HG03060 (cell line): ENCODE data around the gene SLC43A1.

Experiments
- ATAC-seq: cut with Tn5 transposase; IDR thresholded peaks from one replicate; pipeline ENCODE4 v1.9.1; 2021; ENCODE audit warnings: low read depth, moderate number of reproducible peaks; ENCODE audit not compliant: unreplicated experiment

Gene SLC43A1

DNA sequence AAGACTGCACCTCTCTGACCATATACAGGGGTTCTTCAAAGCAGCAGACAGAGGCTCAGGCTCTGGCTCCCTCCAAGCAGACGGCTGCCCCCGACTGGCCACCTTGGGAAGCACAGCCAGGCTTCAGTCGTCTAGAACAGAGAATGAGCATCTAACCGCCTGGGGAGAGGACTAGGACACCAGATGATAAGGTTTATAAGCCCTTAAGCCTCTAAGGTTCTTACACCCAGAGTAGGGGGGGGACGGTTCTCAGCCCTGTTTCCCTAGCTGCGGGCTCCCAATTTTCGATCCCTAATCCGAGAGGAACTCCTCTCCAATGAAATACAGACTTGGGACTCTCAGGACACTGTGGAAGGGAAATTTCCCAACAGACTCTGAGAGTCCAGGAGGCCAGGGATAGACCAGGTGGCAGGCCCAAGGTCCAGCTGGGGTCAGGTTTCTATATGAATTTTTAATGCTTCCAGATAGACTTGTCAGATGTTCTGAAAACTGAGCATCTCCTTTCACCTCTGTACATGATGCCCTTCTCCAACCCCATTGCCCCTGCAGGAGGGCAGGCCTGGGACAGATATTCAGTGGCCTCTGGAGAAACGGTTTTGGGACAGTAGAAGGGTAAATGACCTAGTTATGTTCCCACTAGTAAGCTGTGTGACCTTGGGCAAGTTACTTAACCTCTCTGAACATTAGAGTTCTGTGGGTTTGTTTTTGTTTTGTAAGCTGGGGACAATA is 34.9 kb downstream of the SLC43A1 start:
- ATAC-seq: no peak

GRCh38 chr11:57479911-57480310 is 35.6 kb downstream of the SLC43A1 start:
- ATAC-seq: no peak

DNA sequence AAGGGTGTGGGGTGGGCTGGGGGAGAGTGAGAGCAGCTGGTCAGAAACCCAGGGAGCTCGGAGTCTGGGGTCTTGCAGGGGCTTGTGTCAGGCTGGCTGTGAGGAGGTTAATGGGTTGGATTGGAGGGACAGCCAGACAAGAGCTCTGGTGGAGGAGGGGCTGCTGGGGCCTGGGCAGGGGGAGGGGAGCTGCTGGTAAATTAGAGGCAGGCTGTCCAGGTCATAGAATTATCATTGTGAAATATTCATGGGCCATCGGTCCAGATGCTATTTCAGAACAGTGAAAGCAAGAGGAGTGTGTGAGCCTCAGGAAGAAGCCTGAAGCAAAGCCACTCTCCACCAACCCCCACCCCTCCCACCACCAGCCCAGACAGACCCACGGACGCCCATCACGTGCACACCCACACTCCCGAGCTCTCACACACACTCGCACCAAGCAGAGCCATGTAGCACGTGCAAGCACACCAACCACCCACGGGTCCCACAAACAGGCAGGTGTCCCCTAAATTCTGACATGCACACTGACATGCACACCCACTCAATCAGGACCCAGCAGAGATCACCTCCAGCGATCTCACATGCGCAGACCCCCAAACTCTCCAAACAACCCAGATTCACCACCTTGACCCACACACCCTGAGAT is 36.4 kb downstream of the SLC43A1 start:
- no peak for ATAC-seq

GRCh38 chr11:57477507-57478189 is 37.9 kb downstream of the SLC43A1 start:
- ATAC-seq: no peak

- no peak for ATAC-seq
These were observed 38.6 kb downstream of the SLC43A1 start for GRCh38 chr11:57476757-57477506.

DNA sequence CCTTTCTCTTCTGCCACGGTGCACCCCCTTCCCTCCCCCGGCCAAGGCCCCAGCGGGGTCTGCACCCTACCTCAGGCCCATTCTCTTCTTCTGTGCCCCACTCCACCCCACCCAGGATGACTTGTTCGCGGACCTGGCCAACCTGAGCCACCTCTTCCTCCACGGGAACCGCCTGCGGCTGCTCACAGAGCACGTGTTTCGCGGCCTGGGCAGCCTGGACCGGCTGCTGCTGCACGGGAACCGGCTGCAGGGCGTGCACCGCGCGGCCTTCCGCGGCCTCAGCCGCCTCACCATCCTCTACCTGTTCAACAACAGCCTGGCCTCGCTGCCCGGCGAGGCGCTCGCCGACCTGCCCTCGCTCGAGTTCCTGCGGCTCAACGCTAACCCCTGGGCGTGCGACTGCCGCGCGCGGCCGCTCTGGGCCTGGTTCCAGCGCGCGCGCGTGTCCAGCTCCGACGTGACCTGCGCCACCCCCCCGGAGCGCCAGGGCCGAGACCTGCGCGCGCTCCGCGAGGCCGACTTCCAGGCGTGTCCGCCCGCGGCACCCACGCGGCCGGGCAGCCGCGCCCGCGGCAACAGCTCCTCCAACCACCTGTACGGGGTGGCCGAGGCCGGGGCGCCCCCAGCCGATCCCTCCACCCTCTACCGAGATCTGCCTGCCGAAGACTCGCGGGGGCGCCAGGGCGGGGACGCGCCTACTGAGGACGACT is 39.3 kb downstream of the SLC43A1 start:
- ATAC-seq: no peak

DNA sequence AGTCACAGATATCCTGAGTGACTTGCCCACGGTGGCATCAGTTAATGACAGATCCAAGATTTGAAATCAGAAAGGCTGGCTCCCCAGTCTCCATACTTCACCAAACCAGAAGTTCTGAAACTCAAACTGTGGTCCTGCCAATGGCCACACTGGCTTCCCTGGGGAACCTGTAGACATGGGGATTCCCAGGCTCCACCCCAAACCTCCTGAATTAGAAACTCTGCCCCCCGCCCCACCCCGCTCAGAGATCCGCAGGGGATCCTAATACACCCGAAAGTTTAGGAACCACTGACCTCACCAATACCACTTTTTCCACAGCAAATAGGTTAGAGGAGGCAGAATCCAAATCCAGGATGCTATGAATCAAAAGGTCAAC is 39.8 kb downstream of the SLC43A1 start:
- no peak for ATAC-seq

GRCh38 chr11:57475191-57475590 is 40.3 kb downstream of the SLC43A1 start:
- no peak for ATAC-seq

- no peak for ATAC-seq
These were observed 40.7 kb downstream of the SLC43A1 start for GRCh38 chr11:57474803-57475115.

DNA sequence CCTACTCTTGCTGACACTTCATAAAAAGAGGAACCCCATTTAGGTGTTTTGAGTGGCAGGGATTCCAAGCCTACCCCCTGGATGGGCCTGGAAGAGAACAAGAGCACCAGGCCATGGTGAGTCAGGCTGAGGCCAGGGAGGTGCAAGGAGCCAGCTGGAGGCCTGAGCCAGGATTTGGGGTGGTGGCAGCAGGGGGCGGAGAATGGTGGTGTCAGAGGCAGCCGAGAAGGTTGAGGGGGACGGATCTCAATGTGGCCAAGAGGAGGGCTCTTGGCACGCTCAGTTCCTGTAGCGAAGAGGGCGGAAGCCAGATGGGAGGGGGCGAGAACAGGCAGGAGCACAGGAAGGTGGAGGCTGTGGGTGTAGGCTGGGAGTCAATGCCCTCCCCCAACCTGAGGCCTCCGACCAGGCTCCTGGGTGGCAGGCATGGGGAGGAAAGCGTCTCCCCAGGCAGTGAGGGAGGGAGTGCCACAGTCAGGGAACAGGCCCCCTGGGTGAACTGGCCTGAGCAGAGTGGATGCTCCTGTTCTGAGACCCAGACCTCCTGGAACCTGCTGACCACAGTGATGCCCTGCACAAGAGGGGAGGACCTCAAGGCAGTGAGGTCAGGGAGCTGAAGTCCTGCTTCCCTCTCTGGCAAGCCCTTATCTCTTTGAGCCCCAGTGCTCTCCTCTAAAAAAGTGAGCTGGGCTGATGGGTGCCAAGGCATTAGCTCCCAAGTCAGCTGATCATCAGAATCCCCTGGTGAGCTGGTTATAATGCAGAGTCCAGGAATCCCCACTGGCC is 41.3 kb downstream of the SLC43A1 start:
- ATAC-seq: no peak

DNA sequence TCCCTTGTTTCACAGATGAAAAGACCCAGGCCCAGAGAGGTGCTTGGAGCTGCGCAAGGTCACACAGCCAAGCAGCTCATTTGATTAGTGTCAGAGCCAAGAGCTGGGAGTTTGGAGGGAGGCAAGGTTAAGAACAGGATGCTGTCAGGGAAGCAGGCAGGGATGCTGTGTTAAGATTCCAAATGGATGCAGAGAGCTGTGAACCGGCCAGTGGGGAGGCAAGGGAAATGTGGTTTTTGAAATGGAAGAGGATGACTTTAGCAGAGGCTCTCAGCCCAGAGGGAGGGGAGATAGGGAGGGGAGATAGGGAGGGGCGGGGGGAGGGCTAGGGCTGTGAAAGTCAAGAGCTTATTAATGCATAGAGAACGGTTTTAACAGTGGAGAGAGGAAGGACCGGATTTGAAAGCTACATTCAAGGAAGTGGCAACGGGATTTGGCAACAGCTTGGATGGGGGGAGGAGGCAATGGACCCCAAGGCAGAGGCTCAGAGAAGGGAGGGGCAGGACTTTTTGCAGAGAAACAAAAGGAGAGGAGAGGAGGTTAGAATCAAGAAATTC is 42.1 kb downstream of the SLC43A1 start:
- ATAC-seq: no peak

- no peak for ATAC-seq
These were observed 44.0 kb downstream of the SLC43A1 start for GRCh38 chr11:57471496-57471895.

DNA sequence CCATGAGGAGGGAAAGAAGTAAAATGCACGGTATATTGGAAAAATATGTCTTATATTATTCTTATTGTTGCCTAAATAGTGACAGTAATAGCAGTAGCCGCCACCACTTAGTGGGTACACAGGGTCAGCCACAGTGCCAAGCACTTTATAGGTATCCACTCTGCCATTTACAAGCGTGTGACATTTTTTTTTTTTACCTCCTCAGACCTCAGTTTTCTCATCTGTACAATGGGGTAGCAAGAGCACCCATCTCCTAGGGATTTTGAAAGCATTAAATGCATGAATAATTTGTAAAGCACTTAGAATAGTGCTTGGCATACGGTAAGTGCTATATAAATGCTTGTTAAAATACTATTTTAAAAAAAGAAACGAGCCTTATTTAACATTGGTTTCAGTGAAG is 46.2 kb downstream of the SLC43A1 start:
- ATAC-seq: no peak

- ATAC-seq: no peak
These were observed 47.2 kb downstream of the SLC43A1 start for GRCh38 chr11:57468276-57468675.

- no peak for ATAC-seq
These were observed 47.9 kb downstream of the SLC43A1 start for GRCh38 chr11:57467508-57468157.

- no peak for ATAC-seq
These were observed 48.8 kb downstream of the SLC43A1 start for GRCh38 chr11:57466680-57467079.

GRCh38 chr11:57464539-57465181 is 50.8 kb downstream of the SLC43A1 start:
- ATAC-seq: no peak

DNA sequence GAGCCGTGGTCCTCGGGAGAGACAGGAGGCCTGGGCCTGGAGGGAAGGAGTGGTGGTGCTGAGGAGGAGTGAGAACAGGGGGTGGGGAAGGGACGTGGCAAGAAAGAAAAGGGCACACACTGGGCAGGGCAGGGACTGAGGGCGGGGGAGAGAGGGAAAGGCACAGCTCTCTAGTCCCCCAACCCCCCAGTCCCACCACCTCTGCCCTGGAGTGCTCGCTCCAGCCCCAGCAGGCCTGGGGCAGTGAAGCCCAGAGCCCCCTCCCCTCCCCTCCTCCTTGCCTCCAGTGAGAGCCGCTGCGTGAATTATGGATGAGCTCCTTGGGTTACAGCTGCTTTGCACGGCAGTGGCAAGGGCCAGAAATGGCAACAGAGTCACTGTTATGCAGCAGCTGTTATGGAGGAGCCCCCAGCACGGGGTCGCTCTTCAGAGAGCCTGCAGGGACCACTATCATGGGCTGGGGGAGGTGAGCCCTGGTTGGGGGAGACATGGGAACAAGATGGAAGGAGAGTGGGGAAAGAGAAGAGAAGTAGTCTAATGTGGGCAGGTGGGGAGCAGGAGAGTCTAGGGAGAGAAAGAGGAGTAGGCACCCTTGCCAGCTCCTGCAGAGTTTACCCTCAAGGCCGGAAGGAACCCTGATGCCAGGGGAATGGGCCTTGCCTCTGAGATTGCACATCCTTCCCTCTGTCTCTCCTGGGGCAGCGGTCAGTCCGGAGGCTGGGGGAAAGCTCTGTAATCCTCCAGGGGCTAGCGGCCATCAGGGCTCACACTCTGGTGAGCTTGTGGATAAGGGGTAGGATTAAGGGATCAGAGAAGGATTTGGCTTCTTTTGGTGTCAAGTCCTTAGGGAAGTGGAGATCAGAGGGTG is 51.6 kb downstream of the SLC43A1 start:
- no peak for ATAC-seq
